ENCODE measurements around the gene ST3GAL5.

DNA sequence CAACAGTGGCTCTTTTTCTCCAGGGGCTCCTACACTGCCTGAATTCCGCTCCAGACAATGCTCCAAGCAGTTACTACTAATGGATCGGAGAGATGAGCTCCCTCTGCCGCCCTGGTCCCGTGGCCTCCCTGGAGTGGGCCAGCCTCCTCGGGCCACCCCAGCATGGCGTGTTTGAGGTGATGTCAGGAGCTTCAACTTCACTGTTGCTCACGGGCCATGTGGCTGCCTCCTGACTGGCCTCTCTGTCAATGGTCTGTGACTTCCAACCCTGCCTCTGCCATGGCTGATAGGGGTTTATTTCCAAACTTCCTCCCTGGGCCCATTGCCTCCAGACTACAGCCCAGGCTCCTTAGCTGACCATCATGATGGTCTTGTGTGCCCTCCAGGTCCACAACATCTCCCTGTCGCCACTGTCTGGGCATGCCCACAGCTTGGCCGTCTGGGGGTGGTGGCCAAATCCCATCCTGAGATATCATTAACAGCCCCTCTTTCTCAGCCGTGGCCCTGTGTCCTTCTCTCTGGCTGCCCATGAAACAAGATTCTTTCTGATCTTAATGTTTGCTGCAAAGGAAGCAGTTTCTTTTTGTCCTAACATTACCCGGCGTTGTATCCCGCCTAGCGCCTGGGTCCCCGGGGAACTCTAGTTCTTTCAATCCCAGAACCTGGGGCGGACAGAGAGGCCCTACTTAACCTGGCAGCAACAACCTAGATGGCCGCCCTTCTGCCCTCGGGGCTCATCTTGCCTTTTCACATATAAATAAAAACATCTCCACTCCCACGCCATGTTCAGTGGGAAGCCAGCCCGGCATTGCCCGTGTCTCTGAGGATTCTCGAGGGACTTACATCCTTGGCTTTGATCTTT is 96.9 kb downstream of the ST3GAL5 start:
- TF ChIP-seq POLR2A (IDR thresholded peaks at IDR 0.05; ENCODE audit: low read length) (no peak), GATA1 (IDR thresholded peaks at IDR 0.05; ENCODE audit: low read depth, low read length) (no peak)

All from erythroblast (primary cell).